HFFc6 (cell line): ENCODE data around the gene LIN37. TPM values are rescaled to one million over a fixed set of nuclear protein-coding genes. Genes with fewer than 3 reads are reported as not detected.

ENCODE experiments used
- DNase-seq: peaks from one replicate; pipeline ENCODE4 v3.0.0-alpha.2; 2018
- H3K27ac Mint-ChIP-seq: 2 replicates; pipeline ENCODE4 v1.8.0; 2020; ENCODE audit warnings: mild to moderate bottlenecking, mixed read lengths
- H3K27me3 Mint-ChIP-seq: 2 replicates; pipeline ENCODE4 v1.8.0; 2021; ENCODE audit warnings: mild to moderate bottlenecking, moderate library complexity, mixed read lengths; ENCODE audit not compliant: insufficient read depth
- H3K36me3 Mint-ChIP-seq: 2 replicates; pipeline ENCODE4 v1.8.0; 2021; ENCODE audit warnings: low read depth, mixed read lengths
- H3K4me1 Mint-ChIP-seq: 2 replicates; pipeline ENCODE4 v1.8.0; 2020; ENCODE audit warnings: low read depth, mixed read lengths
- H3K4me3 Mint-ChIP-seq: 2 replicates; pipeline ENCODE4 v1.8.0; 2020; ENCODE audit warnings: mild to moderate bottlenecking, moderate library complexity, mixed read lengths
- H3K9me3 Mint-ChIP-seq: 2 replicates; pipeline ENCODE4 v1.8.0; 2020; ENCODE audit warnings: mild to moderate bottlenecking, mixed read lengths
- CTCF ChIP-seq: fragments of 200-600 bp; sonication (generic); IDR thresholded peaks from 2 replicates; pipeline ENCODE4 v1.5.0; 2021; ENCODE audit warnings: antibody characterized with exemption, mild to moderate bottlenecking
- long read RNA-seq: library from polyadenylated mRNA; unstranded; transcript quantifications from one replicate; pipeline ENCODE4 v2.0.0, GENCODE V29; 2019
- total RNA-seq, 6 experiments: library from RNA; stranded (reverse); fragmentation: NEBNext Ultra II Directional; extraction: Animal tissue kit (Norgen Biotek cat#: 25700); gene quantifications; 2 replicates in 1 of 6; 3 replicates in 5 of 6; pipeline ENCODE4 v1.2.3, GENCODE V29; 2021

The LIN37 gene
- 1 to 10 TPM; 6.0 to 9.9 (median 8.7) TPM for total RNA-seq
- long read RNA-seq, partial matches to known transcripts: 0 of 6 reads
- long read RNA-seq, other reads (novel, unspliced or antisense): 3 of 6 reads

GRCh38 chr19:35748106-35749020, at the start of gene LIN37:
LIN37 (plus strand) TSS chr19:35748576; CDS start chr19:35748725, 149 bp downstream.
- Mint-ChIP-seq H3K4me1 (peaks cover 41% of the 10 kb centered on the region), H3K9me3 (no peaks in the 10 kb centered on the region), H3K27me3 (peaks cover 4% of the 10 kb centered on the region), H3K27ac (peak within 1 kb of the TSS; percentile 80), H3K36me3 (peaks cover 9% of the 10 kb centered on the region), H3K4me3 (peak within 1 kb of the TSS; percentile 97)
- peak; percentile 99 for DNase-seq
- peak; percentile 29; the same call in 1 of the 2 replicates for TF ChIP-seq CTCF

- peak; percentile 96 for DNase-seq
- Mint-ChIP-seq H3K9me3 (no peaks in the 10 kb centered on the region), H3K36me3 (no peaks in the 10 kb centered on the region), H3K27ac (peak overlapping the region; percentile 22; the same call in 1 of the 2 replicates), H3K27me3 (peaks cover 2% of the 10 kb centered on the region), H3K4me3 (peak overlapping the region; percentile 97), H3K4me1 (peaks cover 6% of the 10 kb centered on the region)
- no peak for TF ChIP-seq CTCF
Measured at GRCh38 chr19:35702223-35703012, 46.0 kb upstream of the LIN37 start.

GRCh38 chr19:35703343-35703742, 45.0 kb upstream of the LIN37 start:
- no peaks in the 10 kb centered on the region for H3K36me3 Mint-ChIP-seq
- no peak overlapping the region for H3K27ac Mint-ChIP-seq
- H3K4me3 Mint-ChIP-seq: no peak overlapping the region
- TF ChIP-seq CTCF: no peak
- H3K27me3 Mint-ChIP-seq: peaks cover 2% of the 10 kb centered on the region
- peaks cover 6% of the 10 kb centered on the region for H3K4me1 Mint-ChIP-seq
- no peak for DNase-seq
- no peaks in the 10 kb centered on the region for H3K9me3 Mint-ChIP-seq

GRCh38 chr19:35704218-35704617, 44.2 kb upstream of the LIN37 start, which contains the start of gene ZBTB32:
ZBTB32 (plus strand) TSS chr19:35704558; CDS start chr19:35714627, 10,069 bp downstream.
- DNase-seq: peak; percentile 26
- Mint-ChIP-seq H3K36me3 (no peaks in the 10 kb centered on the region), H3K27ac (no peak within 1 kb of the TSS), H3K4me1 (peaks cover 6% of the 10 kb centered on the region), H3K27me3 (peaks cover 2% of the 10 kb centered on the region), H3K9me3 (no peaks in the 10 kb centered on the region), H3K4me3 (no peak within 1 kb of the TSS)
- no peak for TF ChIP-seq CTCF

- Mint-ChIP-seq H3K36me3 (no peaks in the 10 kb centered on the region), H3K4me1 (no peaks in the 10 kb centered on the region), H3K27ac (no peak overlapping the region), H3K4me3 (no peak overlapping the region), H3K9me3 (no peaks in the 10 kb centered on the region), H3K27me3 (peaks cover 5% of the 10 kb centered on the region; the same call in 1 of the 2 replicates)
- no peak for DNase-seq
- no peak for TF ChIP-seq CTCF
Measured at GRCh38 chr19:35708391-35708790, 40.0 kb upstream of the LIN37 start.
